PC-3 (cell line): ENCODE measurements around the gene TMEM242. TPM values are rescaled to one million over a fixed set of nuclear protein-coding genes. Genes with fewer than 3 reads are reported as not detected.
A peak's percentile ranks its signal among the peaks of the same experiment; 100 is the strongest.

ENCODE experiments used
- ATAC-seq: fragments of 200-7000 bp; cut with Tn5 transposase; 2 replicates; pipeline ENCODE4 v1.9.1; 2020; ENCODE audit warnings: mild to moderate bottlenecking, moderate library complexity
- BruUV-seq: library from RNA; stranded (reverse); fragments of 400-500 nt; replicated peaks from 2 replicates; lab custom pipeline; 2021; lab: Mats Ljungman, UMichigan
- CTCF ChIA-PET: fragments of 300-600 bp; sonication (Branson Sonifier 250); formaldehyde crosslinking; loops from one replicate; lab custom pipeline; 2022; ENCODE audit warnings: antibody characterized with exemption; lab: Charles Lee
- POLR2A ChIA-PET: fragments of 300-600 bp; sonication (Branson Sonifier 250); formaldehyde crosslinking; loops from one replicate; lab custom pipeline; 2022; ENCODE audit warnings: antibody characterized with exemption; ENCODE audit not compliant: unreplicated experiment; lab: Charles Lee
- DNase-seq: peaks from one replicate; pipeline ENCODE4 v3.0.0-alpha.2; 2015
- H2AFZ ChIP-seq: fragments of 300-600 bp; sonication (generic); 2 replicates; pipeline ENCODE4 v1.6.0; 2016; ENCODE audit warnings: antibody characterized with exemption, low read length
- H3F3A ChIP-seq: fragments of 300-600 bp; sonication (generic); one replicate; pipeline ENCODE4 v1.6.0; 2017; ENCODE audit warnings: antibody characterized with exemption, low read length, control low read depth, mild to moderate bottlenecking; ENCODE audit not compliant: unreplicated experiment
- H3K27ac ChIP-seq: fragments of 300-600 bp; sonication (generic); 2 replicates; pipeline ENCODE4 v1.5.1; 2016; ENCODE audit warnings: mild to moderate bottlenecking, low read length
- H3K27me3 ChIP-seq: fragments of 300-600 bp; sonication (generic); 2 replicates; pipeline ENCODE4 v1.6.1; 2016; ENCODE audit warnings: low read length, mixed read lengths
- H3K36me3 ChIP-seq: fragments of 300-600 bp; sonication (generic); 2 replicates; pipeline ENCODE4 v1.6.1; 2016; ENCODE audit warnings: low read depth, mixed run types, low read length, mixed read lengths
- H3K4me1 ChIP-seq: fragments of 300-600 bp; sonication (generic); 2 replicates; pipeline ENCODE4 v1.5.1; 2016; ENCODE audit warnings: low read length; ENCODE audit not compliant: insufficient read depth
- H3K4me2 ChIP-seq: fragments of 300-600 bp; sonication (generic); 2 replicates; pipeline ENCODE4 v1.6.0; 2016; ENCODE audit warnings: low read length
- H3K4me3 ChIP-seq: fragments of 300-600 bp; sonication (generic); 2 replicates; pipeline ENCODE4 v1.5.1; 2016; ENCODE audit warnings: mild to moderate bottlenecking, low read length, mixed read lengths
- H3K79me2 ChIP-seq: fragments of 300-600 bp; sonication (generic); 2 replicates; pipeline ENCODE4 v1.6.1; 2017; ENCODE audit warnings: low read length, mixed read lengths
- H3K9ac ChIP-seq: fragments of 300-600 bp; sonication (generic); 2 replicates; pipeline ENCODE4 v1.6.0; 2016; ENCODE audit warnings: mild to moderate bottlenecking, low read length
- H3K9me2 ChIP-seq: fragments of 300-600 bp; sonication (generic); replicated peaks from 2 replicates; pipeline ENCODE4 v1.6.1; 2016; ENCODE audit warnings: mixed run types, low read length, mixed read lengths
- H3K9me3 ChIP-seq: fragments of 300-600 bp; sonication (generic); 2 replicates; pipeline ENCODE4 v1.6.1; 2016; ENCODE audit warnings: low read length, mixed read lengths
- H4K20me1 ChIP-seq: fragments of 300-600 bp; sonication (generic); 2 replicates; pipeline ENCODE4 v1.6.1; 2016; ENCODE audit warnings: low read length, mixed read lengths
- CTCF ChIP-seq: fragments of 300-600 bp; sonication (generic); conservative IDR thresholded peaks from 2 replicates; pipeline ENCODE4 v1.5.1; 2017; ENCODE audit warnings: antibody characterized with exemption, low read depth, mild to moderate bottlenecking, low read length
- EZH2 ChIP-seq: fragments of 300-600 bp; sonication (generic); IDR thresholded peaks from one replicate; pipeline ENCODE4 v1.6.1; 2017; ENCODE audit warnings: antibody characterized with exemption, mild to moderate bottlenecking, low read length; ENCODE audit not compliant: unreplicated experiment
- EZH2phosphoT487 ChIP-seq: fragments of 300-600 bp; sonication (generic); IDR thresholded peaks from 2 replicates; pipeline ENCODE4 v1.6.1; 2018; ENCODE audit warnings: mild to moderate bottlenecking, antibody characterized with exemption, low read length, borderline replicate concordance
- intact Hi-C: fragments of 100-400 bp; cut with micrococcal nuclease; formaldehyde crosslinking; loops from 2 replicates; pipeline ENCODE4 v1.9.0; 2023
- total RNA-seq: library from RNA; depleted of rRNA; stranded (reverse); fragments of >200 nt; gene quantifications from 2 replicates; pipeline ENCODE4 v1.2.3, GENCODE V29; 2014

Gene TMEM242
- total RNA-seq, 1 experiment from 2014 or later = 7.9 TPM

- H3K4me1 ChIP-seq = peaks cover 17% of the 10 kb centered on the region
- CTCF ChIA-PET = no interaction called here
- no TSS peak for BruUV-seq
These were observed 80.5 kb downstream of the TMEM242 start for GRCh38 chr6:157242791-157243190.

GRCh38 chr6:157240960-157241311 is 82.4 kb downstream of the TMEM242 start:
- Histone ChIP-seq H3K9ac (0 out of 2 replicates have a peak overlapping the region, but pooled peaks have one; percentile 58), H3K4me3 (no peak overlapping the region), H2AFZ (peak overlapping the region; percentile 97), H3K4me1 (peaks cover 17% of the 10 kb centered on the region), H4K20me1 (no peaks in the 10 kb centered on the region), H3K4me2 (peak overlapping the region; percentile 96), H3K36me3 (no peaks in the 10 kb centered on the region), H3K27ac (peak overlapping the region; percentile 55; the same call in 1 of the 2 replicates), H3F3A (no peaks in the 10 kb centered on the region), H3K9me2 (no peaks in the 10 kb centered on the region), H3K27me3 (no peaks in the 10 kb centered on the region), H3K79me2 (no peaks in the 10 kb centered on the region), H3K9me3 (no peaks in the 10 kb centered on the region)
- ChIA-PET CTCF (no interaction called here), POLR2A (no interaction called here)
- TF ChIP-seq EZH2phosphoT487 = no peak
- no peak for TF ChIP-seq CTCF
- no peak for TF ChIP-seq EZH2
- intact Hi-C loops = no loop called here
- DNase-seq (no peak), ATAC-seq (no peak)
- BruUV-seq = no TSS peak

More at GRCh38 chr6:157242791-157243190, 80.5 kb downstream of the TMEM242 start:
- Histone ChIP-seq H3K4me2 (no peak overlapping the region), H3F3A (no peaks in the 10 kb centered on the region), H3K36me3 (no peaks in the 10 kb centered on the region), H3K4me3 (no peak overlapping the region), H3K27ac (no peak overlapping the region), H3K79me2 (no peaks in the 10 kb centered on the region), H3K9me3 (no peaks in the 10 kb centered on the region), H3K27me3 (no peaks in the 10 kb centered on the region), H3K9ac (no peak overlapping the region), H2AFZ (no peak overlapping the region), H4K20me1 (no peaks in the 10 kb centered on the region), H3K9me2 (no peaks in the 10 kb centered on the region)
- TF ChIP-seq EZH2 (no peak), CTCF (no peak), EZH2phosphoT487 (no peak)
- DNase-seq = no peak
- ATAC-seq = no peak
- intact Hi-C loops = no loop called here
- POLR2A ChIA-PET = no interaction called here

GRCh38 chr6:157240059-157240959 is 83.0 kb downstream of the TMEM242 start:
- ATAC-seq (peak; percentile 79), DNase-seq (peak; percentile 60)
- TF ChIP-seq EZH2 = no peak
- TF ChIP-seq EZH2phosphoT487 = no peak
- no peak for TF ChIP-seq CTCF
- no peaks in the 10 kb centered on the region for H3K9me2 ChIP-seq
- H3K27ac ChIP-seq = peak overlapping the region; percentile 55
- H3K27me3 ChIP-seq = no peaks in the 10 kb centered on the region
- no TSS peak for BruUV-seq
- H3K4me2 ChIP-seq = peak overlapping the region; percentile 96
- ChIA-PET CTCF (no interaction called here), POLR2A (interaction anchor here (0.6 to 0.7 kb wide), 2 partner anchors 15 to 84 kb away, joined by 3 read pairs; no protein-coding TSS in a partner anchor)
- intact Hi-C loops = no loop called here
- no peaks in the 10 kb centered on the region for H4K20me1 ChIP-seq
- peak overlapping the region; percentile 58 for H3K9ac ChIP-seq
- H3K9me3 ChIP-seq = no peaks in the 10 kb centered on the region
- H3K79me2 ChIP-seq = no peaks in the 10 kb centered on the region
- peak overlapping the region; percentile 68 for H3K4me3 ChIP-seq
- no peaks in the 10 kb centered on the region for H3F3A ChIP-seq
- no peaks in the 10 kb centered on the region for H3K36me3 ChIP-seq
- peaks cover 17% of the 10 kb centered on the region for H3K4me1 ChIP-seq
- peak overlapping the region; percentile 97 for H2AFZ ChIP-seq
